ENCODE data around the gene CDH23. TPM values are rescaled to one million over a fixed set of nuclear protein-coding genes. Genes with fewer than 3 reads are reported as not detected.

CDH23 gene
- total RNA-seq, 1 donor from 2014 or later, result 4.5 TPM

- no peak for TF ChIP-seq CTCF (IDR thresholded peaks at IDR 0.05; ENCODE audit: borderline replicate concordance)
- H3K4me1 ChIP-seq, result peaks cover 11% of the 10 kb centered on the region
- no peak overlapping the region for H3K4me3 ChIP-seq
- peaks cover 3% of the 10 kb centered on the region for H3K27me3 ChIP-seq (ENCODE audit: low read depth)
- DNase-seq, result no peak
- no peaks in the 10 kb centered on the region for H3K9me3 ChIP-seq (replicated peaks)
- intact Hi-C loops (cut with micrococcal nuclease), result no loop called here
- no peaks in the 10 kb centered on the region for H3K36me3 ChIP-seq
- H3K27ac ChIP-seq (replicated peaks), result no peak overlapping the region
These were observed 128.4 kb downstream of the CDH23 start for GRCh38 chr10:71525092-71525491.

- Histone ChIP-seq H3K27ac (replicated peaks) (no peak overlapping the region), H3K36me3 (no peaks in the 10 kb centered on the region)
- intact Hi-C loops (cut with micrococcal nuclease), result no loop called here
These were observed 129.0 kb downstream of the CDH23 start for GRCh38 chr10:71525721-71526120.

GRCh38 chr10:71526653-71527052, 129.9 kb downstream of the CDH23 start:
- H3K36me3 ChIP-seq, result no peaks in the 10 kb centered on the region
- intact Hi-C loops (cut with micrococcal nuclease), result no loop called here
- H3K27ac ChIP-seq (replicated peaks), result no peak overlapping the region
- DNase-seq, result no peak
- TF ChIP-seq CTCF (IDR thresholded peaks at IDR 0.05; ENCODE audit: borderline replicate concordance), result no peak
- no peaks in the 10 kb centered on the region for H3K9me3 ChIP-seq (replicated peaks)
- peaks cover 3% of the 10 kb centered on the region for H3K27me3 ChIP-seq (ENCODE audit: low read depth)
- peaks cover 11% of the 10 kb centered on the region for H3K4me1 ChIP-seq
- no peak overlapping the region for H3K4me3 ChIP-seq

More at GRCh38 chr10:71525721-71526120, 129.0 kb downstream of the CDH23 start:
- Histone ChIP-seq H3K4me1 (peaks cover 11% of the 10 kb centered on the region), H3K4me3 (no peak overlapping the region), H3K27me3 (ENCODE audit: low read depth) (peaks cover 3% of the 10 kb centered on the region), H3K9me3 (replicated peaks) (no peaks in the 10 kb centered on the region)
- no peak for TF ChIP-seq CTCF (IDR thresholded peaks at IDR 0.05; ENCODE audit: borderline replicate concordance)
- no peak for DNase-seq

- Histone ChIP-seq H3K4me1 (peaks cover 11% of the 10 kb centered on the region), H3K9me3 (replicated peaks) (no peaks in the 10 kb centered on the region), H3K27me3 (ENCODE audit: low read depth) (peaks cover 3% of the 10 kb centered on the region), H3K4me3 (no peak overlapping the region), H3K27ac (replicated peaks) (no peak overlapping the region), H3K36me3 (no peaks in the 10 kb centered on the region)
- TF ChIP-seq CTCF (IDR thresholded peaks at IDR 0.05; ENCODE audit: borderline replicate concordance), result no peak
- intact Hi-C loops (cut with micrococcal nuclease), result no loop called here
- no peak for DNase-seq
These were observed 130.4 kb downstream of the CDH23 start for GRCh38 chr10:71527135-71527534.

GRCh38 chr10:71528371-71529206, 131.9 kb downstream of the CDH23 start:
- H3K9me3 ChIP-seq (replicated peaks), result no peaks in the 10 kb centered on the region
- no peak overlapping the region for H3K4me3 ChIP-seq
- H3K36me3 ChIP-seq, result no peaks in the 10 kb centered on the region
- intact Hi-C loops (cut with micrococcal nuclease), result no loop called here
- H3K27me3 ChIP-seq (ENCODE audit: low read depth), result peaks cover 3% of the 10 kb centered on the region
- TF ChIP-seq CTCF (IDR thresholded peaks at IDR 0.05; ENCODE audit: borderline replicate concordance), result no peak
- no peak for DNase-seq
- H3K4me1 ChIP-seq, result peaks cover 11% of the 10 kb centered on the region
- H3K27ac ChIP-seq (replicated peaks), result no peak overlapping the region
